ENCODE data around the gene CDH15.
A peak's percentile ranks its signal among the peaks of the same experiment; 100 is the strongest.

The CDH15 gene, protein sequence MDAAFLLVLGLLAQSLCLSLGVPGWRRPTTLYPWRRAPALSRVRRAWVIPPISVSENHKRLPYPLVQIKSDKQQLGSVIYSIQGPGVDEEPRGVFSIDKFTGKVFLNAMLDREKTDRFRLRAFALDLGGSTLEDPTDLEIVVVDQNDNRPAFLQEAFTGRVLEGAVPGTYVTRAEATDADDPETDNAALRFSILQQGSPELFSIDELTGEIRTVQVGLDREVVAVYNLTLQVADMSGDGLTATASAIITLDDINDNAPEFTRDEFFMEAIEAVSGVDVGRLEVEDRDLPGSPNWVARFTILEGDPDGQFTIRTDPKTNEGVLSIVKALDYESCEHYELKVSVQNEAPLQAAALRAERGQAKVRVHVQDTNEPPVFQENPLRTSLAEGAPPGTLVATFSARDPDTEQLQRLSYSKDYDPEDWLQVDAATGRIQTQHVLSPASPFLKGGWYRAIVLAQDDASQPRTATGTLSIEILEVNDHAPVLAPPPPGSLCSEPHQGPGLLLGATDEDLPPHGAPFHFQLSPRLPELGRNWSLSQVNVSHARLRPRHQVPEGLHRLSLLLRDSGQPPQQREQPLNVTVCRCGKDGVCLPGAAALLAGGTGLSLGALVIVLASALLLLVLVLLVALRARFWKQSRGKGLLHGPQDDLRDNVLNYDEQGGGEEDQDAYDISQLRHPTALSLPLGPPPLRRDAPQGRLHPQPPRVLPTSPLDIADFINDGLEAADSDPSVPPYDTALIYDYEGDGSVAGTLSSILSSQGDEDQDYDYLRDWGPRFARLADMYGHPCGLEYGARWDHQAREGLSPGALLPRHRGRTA

DNA sequence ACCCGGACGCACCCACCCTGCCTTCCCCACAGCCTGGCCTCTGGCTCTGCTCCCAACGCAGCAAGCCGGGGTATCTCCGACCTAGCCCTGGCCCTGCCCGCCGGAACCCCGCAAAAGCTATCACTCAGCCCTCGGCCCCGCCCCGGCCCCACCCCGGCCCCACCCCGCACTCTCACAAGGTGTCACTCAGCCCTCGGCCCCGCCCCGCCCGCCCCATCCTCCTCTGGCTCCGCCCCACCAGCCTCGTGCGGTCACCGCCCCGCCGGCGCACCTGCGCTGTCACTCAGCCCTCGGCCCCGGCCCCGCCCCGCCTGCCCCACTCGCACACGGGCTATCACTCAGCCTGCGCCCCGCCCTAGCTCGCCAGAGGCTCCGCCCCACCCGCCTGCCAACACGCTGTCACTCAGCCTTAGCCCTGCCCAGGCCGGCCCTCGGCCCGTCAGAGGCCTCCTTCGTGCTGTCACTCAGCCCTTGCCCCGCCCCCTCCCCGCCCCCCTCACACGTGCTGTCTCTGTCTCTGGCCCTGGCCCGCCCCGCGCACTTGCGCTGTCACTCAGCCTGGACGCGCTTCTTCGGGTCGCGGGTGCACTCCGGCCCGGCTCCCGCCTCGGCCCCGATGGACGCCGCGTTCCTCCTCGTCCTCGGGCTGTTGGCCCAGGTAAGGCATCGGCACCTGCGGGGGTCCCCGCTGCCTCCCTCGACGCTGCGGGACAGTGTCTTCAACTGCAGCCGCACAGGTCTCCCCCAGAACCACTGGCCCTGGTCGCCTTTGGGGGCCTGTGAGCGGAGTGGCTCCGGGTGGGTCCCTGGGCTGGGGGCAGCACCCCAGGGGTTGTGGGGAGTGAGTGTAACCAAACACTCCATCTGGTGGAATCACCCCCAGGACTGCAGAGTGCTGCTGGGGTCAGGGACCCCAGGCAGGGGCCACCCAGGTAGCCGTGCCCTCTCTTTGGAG lies at the start of gene CDH15:
CDH15 (plus strand) TSS at position 533 of the 955 bp plus-strand sequence; CDS start at position 617, 84 bp downstream.
- peak; percentile 92 to 94 (median 92) for DNase-seq (ENCODE audit: low read depth in 3 of 3)

DNA sequence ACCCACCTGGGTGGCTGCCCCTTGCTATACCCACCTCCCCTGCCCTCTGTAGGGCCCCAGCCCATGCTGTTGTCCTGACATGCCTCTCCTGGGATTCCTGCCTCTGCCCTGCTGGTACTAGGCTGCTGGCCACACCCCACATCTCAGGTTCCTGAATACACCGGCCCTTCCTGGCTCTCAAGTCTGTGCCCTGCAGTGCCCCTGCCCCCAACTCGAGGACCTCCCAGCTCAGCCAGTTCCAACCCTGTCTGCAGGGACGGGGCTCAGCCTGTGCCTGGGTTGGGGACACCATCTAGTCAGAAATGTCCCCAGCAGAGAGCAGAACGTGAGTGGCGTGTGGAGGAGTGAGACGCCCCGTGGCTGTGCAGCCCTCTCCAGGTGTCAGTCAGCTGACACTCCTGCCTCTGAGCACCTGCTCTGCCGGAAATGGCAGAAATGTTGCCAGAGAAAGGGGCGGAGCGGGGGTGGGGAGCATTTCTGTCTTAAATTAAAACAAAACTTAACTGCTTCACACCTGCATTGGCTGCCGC lies 49.2 kb upstream of the CDH15 start:
- DNase-seq (ENCODE audit: low read depth in 3 of 3), result peak; percentile 12 to 41 (median 41)

DNA sequence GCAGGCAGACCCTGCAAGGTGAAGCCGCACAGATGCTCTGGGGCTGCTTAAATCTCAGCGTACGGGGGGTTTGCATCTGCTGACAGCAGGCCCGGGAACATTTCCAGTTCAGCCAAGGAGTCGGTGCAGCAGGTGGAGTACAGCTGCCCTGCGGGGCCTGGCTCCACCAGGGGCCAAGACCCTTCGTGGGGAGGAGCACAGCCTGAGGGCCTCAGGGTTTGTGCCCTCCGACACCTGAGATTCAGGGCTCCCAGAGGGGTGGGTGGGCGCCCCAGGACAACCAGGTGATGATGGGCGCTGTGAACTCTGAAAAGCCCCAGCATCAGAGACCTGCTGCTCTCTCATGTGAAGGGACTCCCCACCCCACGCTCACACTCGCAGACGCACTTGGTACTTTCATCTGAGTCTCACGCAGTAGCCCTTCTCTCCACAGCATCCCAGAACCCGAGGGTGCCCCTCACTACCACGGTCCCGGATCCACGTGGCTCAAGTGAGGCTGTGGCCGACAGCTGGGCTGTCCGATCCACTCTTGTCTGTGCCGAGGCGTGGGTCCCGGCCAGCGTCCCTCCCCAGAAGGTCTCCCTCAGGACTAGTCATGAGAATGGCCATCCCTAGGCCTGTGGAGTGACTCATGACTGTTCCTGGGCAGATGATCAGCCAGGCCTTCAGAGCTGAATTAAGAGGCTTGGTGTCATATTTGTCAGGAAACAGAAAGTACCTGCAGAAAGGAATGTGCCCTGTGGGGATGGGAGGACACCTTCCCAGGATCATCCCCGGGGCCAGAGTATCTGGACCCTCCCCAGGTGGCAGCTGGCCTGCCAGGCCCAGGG lies 48.3 kb upstream of the CDH15 start:
- no peak for DNase-seq (ENCODE audit: low read depth in 3 of 3)

DNA sequence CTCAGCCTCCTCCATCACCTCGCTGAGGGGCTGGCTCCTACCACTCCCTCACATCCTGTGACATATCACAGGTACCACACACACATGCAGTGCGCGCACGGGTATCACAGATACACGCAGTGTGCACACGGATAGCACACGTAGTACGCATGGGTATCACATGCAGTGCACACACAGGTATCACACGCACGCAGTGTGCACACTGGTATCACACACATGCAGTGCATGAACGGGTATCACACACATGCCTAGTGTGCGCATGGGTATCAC lies 47.8 kb upstream of the CDH15 start:
- DNase-seq (ENCODE audit: low read depth in 3 of 3), result no peak

DNA sequence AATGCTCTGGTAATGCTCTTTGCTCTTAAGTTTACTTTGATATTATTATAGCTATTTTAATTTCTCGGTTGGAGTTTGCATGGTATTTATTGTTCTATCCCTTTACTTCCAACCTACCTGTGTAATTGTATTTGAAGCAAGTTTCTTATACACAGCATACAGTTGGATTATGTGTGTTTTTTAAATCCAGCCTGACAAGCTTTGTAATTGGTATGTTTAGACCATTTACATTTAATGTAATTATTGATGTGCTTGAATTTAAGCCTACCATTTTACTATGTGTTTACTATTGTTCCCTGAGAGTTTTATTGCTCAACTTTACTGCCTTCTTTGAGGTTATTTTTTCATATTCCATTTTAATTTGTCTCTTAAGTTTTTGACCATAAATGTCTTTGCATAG lies 42.2 kb upstream of the CDH15 start:
- DNase-seq (ENCODE audit: low read depth in 3 of 3), result no peak

DNA sequence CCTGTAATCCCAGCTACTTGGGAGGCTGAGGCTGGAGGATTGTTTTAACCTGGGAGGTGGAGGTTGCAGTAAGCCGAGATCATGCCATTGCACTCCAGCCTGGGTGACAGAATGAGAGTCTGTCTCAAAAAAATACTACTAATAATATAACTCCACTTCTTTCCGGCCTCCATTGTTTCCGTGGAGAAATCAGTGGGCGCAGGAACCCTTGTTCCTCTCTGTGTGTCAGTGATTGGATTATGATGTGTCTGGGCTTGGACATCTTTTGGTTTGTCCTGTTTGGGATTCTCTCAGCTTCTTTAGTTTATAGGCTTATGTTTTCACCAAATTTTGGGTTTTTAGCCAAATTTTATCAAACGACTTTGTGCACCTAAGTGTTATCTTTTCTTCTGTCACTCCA lies 41.1 kb upstream of the CDH15 start:
- no peak for DNase-seq (ENCODE audit: low read depth in 3 of 3)

DNA sequence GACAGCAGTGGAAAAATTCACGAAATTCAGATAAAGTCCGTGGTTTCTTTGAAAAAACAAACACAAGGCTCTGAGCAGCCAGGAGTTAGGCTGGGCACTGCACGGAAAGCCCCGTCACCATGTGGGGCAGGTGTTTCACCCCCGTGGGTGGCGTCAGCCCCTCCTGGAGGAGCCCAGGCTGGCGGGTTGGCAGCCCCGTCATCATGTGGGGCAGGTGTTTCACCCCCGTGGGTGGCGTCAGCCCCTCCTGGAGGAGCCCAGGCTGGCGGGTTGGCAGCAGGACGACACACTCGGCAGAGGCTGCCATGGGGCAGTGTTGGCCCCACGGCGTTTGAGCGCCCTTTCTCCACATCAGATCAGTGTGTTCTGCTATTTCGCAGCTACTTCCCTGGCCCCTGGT lies 39.8 kb upstream of the CDH15 start:
- DNase-seq (ENCODE audit: low read depth in 3 of 3), result no peak

DNA sequence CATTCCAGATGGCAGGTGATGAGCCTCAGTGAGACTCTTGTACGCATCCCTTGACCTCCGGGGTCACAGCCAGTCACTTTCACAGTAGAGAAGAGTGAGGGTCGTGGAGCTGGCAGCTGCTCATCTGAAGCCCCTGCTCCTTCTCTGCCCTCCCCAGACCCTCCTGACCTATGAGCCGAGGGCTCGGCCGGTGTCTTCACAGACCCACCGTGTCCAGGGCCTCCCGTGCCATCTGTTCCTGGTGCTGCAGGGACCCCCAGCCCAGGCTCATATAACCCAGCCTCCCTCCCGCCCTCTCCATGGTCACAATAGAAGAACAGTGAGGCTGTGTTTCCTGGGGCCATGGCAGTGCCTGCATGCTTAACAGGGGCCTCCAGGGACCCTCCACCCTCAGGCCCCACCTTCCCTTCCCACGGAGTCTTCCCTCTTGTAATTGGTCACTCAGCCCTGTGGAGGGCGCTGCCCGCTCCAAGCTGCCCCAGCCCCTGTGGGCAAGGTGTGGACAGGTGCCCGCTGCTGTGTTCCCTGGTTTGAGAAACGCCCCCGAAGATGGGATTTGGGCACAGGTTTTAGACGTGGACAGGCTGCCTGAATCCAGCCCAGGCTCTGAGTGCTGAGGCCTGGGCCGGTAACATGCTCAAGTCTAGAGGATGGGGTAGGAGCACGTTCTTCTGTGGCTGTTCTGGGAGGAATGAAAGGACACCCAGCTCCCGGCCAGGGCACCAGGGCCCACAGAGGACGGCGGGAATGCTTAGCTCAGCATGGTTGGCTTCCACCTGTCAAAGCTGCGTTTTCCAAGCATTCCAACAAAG lies 39.1 kb upstream of the CDH15 start:
- no peak for DNase-seq (ENCODE audit: low read depth in 3 of 3)

DNA sequence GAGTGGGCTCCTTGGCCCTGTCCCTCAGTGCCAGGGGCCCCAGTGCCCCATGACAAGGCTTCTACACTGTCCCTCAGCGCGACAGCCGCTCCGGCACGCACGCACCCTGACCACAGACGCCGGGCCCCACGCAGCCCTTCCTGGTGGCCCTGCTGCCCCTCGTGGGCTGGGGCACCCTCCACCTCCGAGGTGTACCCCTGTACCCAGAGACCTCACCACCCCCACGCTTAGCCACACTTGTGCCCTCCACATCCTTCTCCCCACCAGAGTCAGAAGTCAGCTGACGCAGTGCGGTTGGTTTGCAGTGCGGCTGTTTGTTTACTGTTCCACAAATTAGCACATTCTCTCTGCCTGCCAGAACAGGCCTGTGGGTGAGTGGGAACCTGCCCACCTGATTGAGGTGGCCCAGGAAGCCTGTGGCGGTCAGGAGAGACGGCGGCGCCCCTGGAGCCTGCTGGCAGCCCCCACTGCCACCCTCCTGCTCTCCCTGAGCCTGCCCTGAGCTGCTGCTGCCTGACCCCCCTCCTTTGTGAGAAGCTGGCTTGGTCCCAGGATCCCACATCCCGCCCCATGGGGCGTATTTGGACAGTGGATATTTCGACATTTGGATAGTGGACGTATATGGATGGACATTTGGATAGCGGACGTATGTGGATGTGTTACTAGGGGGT lies 38.0 kb upstream of the CDH15 start:
- DNase-seq (ENCODE audit: low read depth in 3 of 3), result no peak

DNA sequence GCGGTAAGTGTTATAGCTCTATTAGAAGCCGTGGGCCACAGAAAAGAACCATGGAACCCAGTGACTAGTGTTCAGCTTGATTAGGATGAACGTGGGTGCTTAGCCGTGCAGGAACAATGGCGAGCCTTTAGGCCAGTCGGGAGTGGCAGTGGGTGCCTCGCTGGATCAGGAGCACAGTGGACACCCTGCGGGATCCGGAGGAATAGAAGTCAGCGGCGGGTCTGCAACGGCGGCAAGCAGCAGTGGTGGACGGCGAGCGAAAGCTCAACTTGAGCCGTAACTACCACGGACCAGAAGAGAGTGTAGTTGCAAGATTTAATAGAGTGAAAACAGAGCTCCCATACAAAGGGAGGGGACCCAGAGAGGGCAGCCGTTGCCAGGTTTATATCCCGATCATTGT lies 37.3 kb upstream of the CDH15 start:
- DNase-seq (ENCODE audit: low read depth in 3 of 3), result no peak

DNA sequence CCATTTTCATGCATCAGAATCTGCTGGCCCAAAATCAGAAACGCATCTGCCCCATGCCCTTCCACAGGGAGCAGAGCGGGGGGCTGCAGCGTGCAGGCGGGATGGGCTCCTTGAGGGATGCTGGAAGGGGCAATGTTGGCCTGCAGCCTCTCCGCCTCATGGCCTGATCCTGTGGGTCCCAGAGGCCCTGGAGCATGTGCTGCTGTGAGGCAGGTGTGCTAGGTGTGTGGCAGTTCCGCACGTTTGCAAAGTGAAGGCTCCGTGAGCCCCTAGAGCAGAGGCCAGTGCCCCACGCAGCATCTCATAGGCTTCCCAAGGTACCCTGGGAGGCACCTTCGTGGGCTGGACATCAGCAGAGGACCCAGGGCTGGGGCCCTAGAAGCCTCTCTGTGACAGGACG lies 36.4 kb upstream of the CDH15 start:
- DNase-seq (ENCODE audit: low read depth in 3 of 3), result no peak

DNA sequence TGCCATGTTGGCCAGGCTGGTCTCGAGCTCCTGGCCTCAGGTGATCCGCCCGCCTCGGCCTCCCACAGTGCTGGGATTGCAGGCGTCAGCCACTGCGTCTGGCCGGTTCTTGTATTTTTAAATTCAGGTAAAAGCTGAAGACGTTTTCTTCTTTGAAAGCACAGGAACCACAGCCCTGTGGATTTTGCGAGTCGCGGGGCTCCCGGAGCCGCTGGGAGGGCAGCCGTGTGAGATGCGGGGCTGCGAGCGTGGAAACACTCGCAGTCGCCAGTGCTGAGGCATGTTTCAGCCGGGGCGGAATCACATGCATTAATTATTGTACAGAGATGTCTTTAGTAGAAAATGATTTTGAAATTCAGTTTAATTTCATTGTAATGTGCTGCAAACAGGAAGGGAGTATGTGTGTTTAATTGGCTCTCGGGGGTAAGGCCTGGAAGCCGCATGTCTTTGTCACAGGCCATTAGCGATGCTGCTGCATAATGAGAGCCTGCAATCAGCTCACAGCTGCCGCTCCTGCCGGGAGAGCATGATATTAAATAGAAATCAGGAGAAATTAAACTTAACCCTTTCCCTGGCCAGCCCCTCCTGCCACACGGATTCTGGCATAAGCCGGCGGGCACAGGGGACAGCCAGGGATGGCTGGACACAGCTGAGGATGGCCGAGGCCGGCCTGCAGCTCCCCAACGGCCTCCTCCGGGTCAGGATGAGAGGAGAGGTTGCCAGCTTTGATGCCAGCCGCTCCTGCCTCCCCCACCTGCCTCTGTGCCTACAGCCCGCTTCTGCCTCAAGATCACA lies 35.4 kb upstream of the CDH15 start:
- DNase-seq (ENCODE audit: low read depth in 3 of 3), result no peak

DNA sequence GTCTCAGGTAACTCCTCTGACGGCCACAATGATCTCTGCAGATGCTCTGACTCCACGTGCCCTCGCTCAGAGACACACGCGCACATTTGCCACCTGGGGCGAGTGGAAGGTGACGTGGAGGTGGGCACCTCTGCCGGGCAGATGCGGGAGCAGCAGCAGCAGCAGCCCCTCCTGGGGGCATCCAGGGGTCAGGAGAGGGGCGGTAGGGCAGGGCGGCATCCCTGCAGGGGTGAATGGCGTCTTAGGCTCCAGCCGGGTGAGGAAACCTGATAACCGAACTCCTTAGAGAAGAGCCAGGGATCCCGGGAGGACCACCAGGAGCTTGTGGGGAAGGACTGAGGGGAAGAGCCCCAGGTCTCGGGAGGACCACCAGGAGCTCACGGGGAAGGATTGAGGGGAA lies 34.6 kb upstream of the CDH15 start:
- no peak for DNase-seq (ENCODE audit: low read depth in 3 of 3)

DNA sequence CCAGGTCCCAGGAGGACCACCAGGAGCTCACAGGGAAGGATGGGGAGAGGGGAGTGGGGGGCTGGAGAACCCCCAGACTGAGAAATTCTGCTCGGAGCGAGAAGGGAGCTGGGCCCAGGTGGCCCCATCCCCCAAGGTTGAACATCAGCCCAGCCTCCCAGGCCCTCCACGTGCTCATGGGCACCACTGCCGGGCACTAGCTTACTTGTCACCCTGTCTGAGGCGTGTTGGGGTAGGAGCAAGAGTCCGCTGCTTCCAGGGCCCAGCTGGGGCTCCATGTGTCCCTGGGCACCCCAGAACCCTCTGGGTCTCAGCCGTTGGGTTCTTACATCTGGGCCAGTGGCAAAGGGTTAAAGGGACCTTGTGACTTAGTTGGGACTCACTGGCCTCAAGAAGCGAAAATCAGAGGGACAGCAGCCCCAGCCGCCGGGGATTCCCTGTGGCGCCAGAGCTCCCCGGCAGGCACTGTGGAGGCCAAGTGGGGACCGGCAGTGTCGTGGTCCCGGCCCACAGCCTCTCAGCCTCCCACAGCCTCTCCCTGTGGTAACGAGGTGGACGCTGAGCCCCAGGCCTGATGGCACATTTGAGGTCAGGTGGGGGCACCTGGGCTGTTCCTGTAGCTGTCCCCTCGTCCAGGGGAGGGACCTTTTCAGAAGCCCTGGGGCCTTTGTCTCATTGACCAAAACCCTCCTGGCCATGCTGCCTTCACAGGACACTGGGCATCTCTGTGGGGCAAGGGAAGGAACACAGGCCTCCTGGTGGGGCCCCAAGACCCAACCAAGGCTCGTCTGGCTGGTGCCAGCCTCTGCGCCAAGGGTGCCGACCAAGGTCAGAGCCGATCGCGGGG lies 33.7 kb upstream of the CDH15 start:
- DNase-seq (ENCODE audit: low read depth in 3 of 3), result no peak

DNA sequence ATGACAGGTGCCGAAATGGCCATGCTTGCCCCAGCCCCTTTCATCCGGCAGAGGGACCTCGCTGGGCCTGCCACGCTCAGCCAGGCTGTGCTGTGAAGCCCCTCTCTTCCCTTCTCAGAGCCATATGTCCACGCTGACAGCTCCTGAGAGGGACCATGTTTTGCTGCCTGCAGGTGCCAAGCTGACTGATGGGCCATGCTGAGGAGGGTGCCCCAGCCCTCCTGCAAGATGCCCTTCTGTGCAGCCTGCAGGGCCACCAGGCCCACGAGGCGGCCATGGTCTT lies 33.1 kb upstream of the CDH15 start:
- DNase-seq (ENCODE audit: low read depth in 3 of 3), result no peak

DNA sequence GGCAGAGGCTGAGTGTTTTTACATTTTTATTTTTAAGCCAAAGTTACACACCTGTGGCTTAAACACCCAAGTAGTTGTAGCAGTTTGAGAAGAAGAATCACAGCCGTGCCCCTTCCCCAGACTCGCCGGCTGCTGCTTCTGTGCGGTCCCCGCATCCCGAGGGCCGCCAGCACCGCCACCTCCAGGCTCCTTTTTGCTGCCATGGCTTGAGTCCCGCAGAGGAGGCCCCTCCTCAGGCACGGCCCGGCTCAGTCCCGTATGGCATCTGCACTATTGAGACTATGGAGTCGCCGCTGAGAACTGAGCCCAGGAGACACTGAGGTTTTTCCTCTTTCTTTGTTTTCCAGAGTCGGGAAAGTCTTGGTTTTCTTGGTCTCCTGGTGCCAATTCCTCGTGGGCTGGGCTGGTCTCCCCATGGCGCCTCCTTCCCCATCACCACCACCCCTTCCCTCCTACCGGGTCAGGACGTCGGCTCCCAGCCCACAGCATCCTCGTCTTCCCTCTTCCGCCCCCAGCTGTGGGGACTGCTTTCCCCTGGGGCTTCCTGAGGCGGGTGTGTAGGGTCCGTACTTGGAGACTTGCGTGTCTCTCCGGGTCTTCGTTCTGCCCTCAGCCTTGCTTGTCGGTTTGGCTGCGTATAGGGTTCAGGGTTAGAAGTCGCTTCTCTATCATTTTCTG lies 32.6 kb upstream of the CDH15 start:
- DNase-seq (ENCODE audit: low read depth in 3 of 3), result no peak

DNA sequence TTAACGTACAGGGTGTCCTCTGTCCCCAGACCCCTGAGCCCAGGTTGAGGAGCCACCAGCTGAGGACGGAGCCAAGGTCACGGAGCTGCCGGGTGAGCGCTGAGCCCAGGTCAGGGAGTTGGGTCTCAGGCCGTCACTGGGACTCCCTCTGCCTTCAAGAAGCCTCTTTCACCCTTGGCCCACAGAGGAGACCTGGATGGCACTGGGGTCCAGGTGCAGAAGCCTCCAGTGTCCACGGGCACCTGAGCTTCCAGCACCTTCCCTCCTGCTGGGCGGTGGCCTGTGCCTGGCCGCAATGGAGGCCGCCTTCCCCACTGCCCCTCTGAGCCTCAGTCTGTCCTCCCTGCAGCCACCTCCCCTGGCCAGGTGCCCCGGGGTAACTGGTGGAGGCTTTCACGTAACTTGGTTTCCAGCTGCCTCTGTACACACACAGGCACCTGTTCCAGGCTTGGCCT lies 31.6 kb upstream of the CDH15 start:
- DNase-seq (ENCODE audit: low read depth in 3 of 3), result no peak

All from stimulated activated CD4-positive, alpha-beta T cell treated with anti-CD3 and anti-CD28 coated beads, TNF-alpha, amount 100 ng/mL, for 4 hours (primary cell).